GM18870 (cell line): ENCODE measurements around the gene MAP4K4.

Source experiments
- ATAC-seq: cut with Tn5 transposase; IDR thresholded peaks from one replicate; pipeline ENCODE4 v1.9.1; 2021; ENCODE audit warnings: moderate library complexity; ENCODE audit not compliant: unreplicated experiment

MAP4K4 gene

DNA sequence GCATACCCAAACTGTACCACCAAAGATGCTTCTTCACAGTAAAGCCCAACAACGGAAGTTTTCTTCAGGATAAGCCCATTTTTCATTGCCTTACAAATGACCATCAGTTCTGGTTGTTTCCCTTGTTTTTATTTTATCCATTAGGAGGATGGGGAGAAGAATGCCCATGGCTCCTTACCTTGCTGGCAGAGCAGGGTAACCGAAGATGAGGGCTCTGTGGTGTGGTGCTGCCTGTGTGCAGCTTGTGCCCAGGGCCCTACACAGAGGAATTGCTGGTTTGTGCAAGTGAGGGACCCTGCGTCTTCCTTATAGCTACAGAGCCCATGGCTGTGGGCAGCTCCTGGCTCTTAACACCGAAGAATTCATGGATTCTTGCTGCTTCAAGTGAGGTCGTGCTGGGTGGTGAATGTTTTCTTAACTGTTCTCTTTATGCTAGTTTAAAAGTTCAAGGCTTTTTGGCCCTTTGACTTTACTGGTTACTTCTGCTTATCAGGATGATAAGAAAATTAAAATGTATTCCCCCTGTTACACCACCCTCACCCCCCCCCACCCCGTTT lies 110.6 kb downstream of the MAP4K4 start:
- no peak for ATAC-seq

DNA sequence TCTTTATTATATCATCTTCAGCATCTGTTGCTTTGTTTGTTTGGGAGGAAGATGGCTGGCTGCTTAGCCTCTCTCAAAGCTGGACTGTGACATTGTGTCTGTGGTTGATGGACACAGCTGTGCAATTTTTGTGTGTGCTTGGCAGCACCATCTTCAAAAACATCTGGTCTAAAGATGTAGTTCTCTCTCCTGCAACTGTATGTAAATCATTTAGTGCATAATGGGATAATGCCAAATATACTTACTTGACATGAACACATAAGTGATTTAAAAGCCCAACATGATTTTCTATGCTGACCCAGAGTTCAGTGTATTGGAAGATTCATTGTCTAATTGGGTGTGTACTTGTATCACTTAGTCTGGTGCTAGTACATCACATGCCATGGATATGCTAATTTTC lies 112.2 kb downstream of the MAP4K4 start:
- ATAC-seq, result no peak

DNA sequence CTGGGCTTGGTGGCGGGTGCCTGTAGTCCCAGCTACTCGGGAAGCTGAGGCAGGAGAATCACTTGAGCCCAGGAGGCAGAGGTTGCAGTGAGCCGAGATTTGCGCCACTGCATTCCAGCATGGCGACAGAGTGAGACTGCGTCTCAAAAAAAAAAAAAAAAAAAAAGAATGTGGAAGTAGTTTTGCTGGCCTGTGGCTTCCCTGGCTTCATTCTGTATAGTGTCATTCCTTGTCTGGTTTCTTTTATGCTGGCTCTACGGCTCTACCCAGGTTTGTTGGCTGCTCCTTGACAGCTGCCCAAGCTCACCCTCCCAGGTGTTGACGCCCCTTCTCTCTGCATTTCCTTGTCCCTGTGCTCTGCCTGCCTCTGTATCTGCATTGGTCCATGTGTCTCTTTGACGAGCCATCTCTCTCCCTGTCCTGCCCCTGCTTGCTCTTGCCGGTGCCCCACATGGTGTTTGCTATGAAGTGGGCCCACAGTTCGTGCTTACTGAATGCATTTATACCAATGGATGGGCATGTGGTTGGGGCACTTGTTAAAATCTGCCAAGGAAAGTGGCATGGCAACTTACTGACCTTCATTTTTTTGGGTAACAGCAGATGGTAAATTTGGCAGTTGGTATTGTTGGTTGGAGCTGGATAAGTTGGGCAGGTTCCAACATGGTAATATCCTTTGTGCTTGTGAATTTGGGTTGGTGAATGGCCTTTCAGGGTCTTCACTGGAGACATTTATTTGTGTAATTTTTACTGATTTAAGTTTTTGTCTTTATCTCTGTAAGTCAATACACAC lies 113.9 kb downstream of the MAP4K4 start:
- ATAC-seq, result no peak

DNA sequence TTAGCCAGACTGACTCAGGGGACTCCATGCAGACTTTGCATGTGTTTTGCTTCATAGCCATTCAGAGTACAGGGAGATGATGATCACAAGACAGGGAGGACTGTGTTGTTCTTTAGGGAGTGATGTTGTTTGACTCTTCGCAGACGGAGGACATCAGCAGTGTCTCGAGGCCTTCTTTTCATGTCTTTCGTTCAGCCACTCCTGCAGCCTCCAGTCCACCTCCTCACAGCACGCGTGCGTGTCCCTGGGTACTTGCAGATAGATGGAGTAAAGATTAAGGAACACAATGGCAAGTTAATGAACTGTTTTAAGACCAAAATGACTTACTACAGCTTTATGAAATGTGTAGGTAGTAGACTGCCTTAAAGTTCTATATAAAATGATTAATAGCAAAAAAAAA lies 114.7 kb downstream of the MAP4K4 start:
- ATAC-seq, result no peak

DNA sequence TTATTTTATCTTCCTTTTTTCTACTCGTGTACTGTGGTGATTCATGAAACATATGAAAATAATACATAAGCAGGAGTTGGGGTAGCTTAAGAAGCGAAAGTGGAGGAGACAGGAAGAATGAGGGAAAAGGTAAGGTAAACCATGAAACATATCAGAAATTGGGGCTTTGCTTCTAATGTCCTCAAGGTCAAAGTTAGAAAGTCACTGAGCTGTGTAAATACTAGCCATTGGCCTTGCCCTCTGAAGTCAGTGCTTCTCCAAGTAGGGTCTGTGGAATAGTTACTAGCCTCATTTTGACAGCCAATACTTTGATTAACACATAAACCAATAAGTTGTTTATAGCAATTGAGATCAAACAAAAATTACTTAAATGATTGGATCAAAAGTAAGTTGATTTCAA lies 117.2 kb downstream of the MAP4K4 start:
- ATAC-seq, result no peak

DNA sequence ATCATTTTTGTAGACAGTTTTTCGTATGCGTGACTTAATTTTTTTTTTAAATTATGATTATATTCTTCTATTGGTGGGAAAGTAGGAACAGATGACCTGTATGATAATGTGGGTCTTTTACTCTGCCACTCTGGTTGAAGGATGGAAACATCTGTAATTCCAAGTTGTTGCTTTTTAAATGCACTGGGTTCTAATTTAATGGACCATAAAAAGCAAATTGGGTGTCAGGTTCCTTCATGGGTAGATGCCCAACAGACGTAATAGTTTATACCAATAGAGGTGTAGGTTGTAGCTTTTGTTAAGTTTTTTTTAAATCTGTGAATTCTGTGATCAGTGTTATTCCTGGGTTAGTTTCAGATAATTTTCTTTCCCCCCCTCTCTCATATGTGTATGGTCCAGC lies 117.6 kb downstream of the MAP4K4 start:
- no peak for ATAC-seq

DNA sequence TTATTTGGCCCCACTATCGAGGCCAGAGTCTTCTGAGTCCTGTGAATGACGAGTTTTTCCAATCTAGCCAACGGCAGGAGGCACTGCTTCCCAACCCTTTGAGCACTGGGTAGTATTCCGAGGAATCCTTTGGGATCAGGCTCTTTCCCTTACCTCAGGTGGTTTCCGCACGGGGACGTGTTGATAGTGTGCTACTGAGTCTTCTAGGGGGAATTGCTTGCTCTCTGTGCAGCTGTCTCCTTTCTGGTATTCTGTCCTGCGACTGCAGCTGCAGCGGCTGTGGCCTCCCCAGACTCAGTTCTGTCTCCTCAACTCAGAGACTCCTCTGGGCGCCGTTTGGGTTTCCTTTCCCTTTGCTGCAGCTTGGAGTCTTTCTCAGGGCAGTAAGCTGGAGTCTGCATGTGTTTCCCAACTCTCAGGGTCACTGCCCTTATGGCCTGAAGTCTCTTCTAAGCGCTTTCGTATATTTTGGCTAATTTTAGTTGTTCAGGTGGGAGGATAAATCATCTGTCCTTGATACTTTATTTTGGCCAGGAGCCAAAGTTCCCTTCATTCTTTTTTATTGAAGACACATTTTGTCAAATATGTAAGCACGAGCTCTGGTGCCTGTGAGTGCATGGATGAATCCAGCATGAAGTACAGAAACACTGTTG lies 118.4 kb downstream of the MAP4K4 start:
- no peak for ATAC-seq

DNA sequence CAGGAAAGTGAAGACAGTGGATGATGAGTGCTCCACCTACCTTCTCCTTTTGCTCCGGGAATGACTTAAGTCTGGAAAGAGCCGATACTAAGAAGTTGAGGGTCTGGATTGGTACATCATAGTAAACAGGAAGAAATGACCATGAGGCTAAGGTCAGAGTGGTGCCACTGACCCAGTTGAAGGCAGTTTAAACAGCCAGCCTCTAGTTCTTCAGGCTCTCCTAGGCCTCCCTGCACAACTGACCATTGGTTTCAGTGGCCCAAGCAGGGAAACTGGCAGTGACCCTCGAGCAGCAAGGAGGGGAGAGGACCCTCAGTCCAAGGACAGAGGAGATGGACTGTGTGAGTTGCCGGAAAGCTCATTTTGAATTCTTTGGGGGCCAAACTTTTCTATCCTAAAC lies 119.1 kb downstream of the MAP4K4 start:
- no peak for ATAC-seq

DNA sequence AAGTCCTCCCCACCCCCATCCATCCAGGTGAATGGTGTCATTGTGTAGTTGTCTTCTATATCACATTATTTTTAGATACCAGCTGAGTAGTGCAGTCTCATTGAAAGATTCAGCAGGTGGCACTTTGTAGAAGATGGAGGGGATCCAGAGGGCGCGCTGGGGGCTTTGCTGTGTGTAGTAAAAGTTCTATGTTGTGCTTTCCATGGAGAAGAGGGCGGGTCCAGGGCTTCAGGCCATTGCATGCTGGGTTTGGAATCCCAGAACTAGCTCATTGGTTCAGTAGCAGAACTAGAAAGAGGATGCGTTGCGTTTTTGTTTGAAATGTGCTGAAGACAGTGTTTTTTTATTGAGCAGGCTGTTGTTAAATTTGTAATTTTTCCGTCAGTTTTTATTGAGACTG lies 120.0 kb downstream of the MAP4K4 start:
- ATAC-seq, result no peak

DNA sequence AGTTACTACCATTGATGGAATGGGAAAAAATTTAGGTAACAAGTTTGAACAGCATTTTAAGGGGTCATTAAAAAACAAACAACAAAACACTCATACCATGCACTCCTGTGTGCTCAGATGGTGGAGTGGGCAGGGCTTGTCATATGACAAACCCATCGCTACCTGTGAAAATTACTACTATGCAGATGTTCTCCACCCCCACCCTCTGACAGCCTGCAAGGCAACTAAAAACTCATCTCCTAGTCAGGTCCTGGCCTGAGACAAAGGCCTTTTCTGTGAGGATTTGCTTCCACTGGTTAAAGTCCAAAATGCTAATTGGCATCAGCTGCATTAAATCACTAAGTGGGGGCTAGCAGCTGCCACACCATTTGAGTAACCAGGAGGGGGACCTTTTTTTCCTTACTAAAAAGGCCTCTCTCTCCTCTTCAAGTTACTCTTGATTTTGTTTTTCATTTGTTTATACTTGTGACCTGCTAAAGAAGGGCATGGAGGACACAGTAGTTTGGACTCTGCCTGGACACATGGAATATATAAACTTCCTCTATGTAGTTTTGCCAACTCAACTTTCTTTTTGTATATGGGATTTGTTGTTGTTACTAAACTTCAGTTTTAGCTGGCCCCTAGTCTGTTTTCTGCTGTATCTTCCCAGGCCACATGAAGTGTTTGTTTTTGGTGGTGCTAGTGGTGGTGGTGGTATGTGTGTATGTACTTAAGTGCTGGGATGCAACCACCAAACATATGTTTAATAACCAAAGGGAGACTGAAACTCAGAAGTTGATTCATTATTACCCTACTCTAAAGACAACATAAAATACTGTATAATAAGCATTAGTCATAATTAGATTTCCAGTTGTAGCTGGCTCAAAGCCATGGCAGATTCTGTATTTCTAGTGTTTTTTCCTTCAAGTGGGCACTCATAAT lies 121.3 kb downstream of the MAP4K4 start:
- ATAC-seq, result no peak

DNA sequence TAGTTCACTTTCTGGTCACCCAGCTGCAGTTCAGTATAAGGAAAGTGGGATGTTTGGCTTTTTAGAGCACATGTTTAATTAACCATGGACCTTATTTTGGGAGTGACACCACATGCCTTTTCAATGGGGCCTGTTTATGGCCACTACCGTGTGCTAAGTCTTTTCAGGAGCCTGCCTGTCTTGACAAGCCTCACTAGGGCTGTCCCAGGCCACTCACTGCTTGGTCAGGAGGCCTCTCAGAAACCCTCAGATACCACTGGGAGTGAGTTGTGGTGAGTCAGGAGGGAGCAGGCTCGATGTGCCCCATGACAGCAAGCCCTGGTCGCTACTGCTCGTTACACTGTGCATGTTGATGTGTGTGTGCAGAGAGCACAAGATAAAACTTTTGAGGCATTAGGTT lies 123.0 kb downstream of the MAP4K4 start:
- ATAC-seq, result no peak

DNA sequence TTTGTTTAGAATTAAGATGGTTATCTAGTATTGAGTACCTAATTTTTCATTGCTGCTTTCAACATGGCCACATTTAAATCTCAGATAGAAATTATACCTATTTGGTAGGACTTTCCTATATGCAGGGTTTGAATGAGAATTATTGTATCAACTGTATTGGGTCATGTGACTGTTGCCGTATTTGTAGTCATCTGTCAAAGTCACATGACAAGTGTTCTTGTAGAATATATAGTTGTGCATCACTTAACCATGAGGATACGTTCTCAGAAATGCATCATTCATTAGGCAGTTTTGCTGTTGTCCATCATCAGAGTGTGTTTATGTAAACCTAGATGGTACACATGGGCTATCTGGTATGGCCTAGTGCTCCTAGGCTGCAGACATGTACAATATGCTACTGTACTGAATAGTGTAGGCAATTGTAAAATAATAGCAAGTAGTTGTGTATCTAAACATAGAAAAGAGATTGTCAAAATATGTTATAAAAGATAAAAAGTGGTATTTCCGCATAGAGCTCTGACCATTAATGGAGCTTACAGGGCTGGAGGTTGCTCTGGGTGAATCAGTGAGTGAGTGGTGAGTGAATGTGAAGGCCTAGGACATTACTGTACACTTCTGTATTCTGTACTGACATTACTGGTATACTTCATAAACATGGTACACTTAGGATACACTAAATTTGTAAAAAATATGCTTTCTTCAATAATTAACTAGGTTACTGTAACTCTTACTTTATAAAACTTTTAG lies 123.7 kb downstream of the MAP4K4 start:
- no peak for ATAC-seq

DNA sequence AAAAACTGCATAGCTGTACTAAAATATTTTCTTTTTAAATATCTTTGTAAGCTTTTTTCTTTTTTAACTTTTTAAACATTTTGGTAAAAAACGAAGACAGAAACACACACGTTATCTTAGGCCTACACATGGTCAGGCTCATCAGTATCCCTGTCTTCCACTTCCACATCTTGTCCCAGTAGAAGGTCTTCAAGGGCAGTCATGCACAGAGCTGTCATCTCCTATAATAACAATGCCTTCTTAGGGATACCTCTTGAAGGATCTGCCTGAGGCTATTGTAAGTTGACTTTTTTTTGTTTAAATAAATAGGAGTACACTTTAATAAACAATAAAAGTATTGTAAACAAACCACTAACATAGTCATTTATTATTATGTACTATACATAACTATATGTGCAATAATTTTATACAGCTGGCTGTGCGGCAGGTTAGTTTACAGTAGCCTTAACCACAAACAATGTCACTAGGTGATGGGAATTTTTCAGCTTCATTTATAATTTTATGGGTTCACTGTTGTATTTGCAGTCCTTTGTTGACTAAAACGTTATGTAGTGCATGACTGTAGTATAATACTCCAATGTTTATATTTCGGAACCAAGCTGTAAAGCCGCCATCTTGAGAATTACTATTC lies 124.4 kb downstream of the MAP4K4 start:
- ATAC-seq, result no peak

DNA sequence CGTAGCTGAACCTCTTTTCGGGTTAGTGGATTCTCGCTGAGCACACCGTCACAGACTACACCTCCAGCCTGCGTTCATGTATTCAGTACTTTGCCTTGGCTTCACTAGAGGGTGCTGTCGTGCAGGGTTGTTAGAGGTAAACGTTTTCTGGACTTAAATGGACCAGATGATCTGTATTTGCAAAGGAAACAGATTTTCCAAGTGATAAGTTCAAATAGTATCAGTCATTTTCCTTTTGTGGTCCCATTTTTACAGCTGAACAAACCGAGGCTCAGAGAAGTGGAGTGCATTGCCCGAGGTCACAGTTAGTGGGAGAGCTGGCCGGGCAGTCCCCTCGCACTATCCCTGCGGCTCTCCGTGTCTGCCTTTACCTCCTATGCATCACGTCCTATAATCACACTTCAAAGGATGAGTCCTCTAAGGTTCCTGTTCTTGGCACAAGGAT lies 125.9 kb downstream of the MAP4K4 start:
- ATAC-seq, result peak; percentile 52

DNA sequence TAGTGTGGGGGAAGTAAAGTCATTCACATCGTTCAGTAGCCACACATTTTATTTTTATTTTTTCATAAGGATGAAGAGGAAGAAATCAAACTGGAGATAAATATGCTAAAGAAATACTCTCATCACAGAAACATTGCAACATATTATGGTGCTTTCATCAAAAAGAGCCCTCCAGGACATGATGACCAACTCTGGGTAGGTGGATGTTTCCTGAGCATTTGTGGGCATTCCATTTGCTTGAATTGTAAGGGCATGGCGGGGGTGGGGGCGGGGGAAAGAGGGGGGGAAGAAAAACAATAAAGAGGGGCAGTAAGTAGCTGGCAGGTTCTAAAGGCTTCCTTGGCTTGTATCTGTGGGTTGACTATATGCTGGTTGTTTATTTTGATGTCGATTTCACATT lies 126.4 kb downstream of the MAP4K4 start:
- no peak for ATAC-seq

DNA sequence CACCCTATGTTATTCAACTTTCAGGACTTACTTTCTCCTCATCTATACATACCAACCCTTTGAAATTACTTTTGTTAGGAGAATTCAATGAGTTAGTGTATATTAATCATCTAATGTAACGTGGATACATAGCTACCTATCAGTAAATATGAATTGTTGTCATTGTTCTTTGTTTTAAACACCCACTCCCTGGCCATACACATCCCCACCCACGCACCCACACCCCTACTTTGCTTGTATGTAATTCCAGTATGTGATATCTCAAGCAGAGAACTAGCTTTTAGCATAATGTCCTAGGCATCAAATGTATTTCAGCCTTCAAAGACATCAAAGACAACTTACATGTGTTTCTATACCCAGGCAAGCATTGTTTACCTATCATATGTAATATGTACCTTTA lies 129.2 kb downstream of the MAP4K4 start:
- ATAC-seq, result no peak

DNA sequence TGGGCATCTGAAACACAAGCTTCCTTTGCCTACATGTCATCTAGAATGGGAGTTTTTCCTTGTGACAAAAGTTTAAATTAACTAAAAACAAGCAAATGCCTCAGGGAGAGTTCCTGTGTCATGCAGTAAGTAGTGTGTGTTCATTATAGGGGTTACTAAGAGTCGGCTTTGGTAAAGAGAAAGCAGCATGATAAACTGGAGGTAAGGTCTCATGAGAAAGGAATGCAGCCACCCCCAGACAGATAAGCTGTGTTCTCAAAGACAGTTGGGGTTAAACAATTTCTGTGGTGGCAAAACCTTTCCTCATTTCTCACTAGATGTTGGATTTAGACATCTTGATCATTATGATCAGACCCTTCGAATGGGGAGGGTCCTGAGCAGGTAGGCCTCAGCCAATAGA lies 129.7 kb downstream of the MAP4K4 start:
- ATAC-seq, result no peak

DNA sequence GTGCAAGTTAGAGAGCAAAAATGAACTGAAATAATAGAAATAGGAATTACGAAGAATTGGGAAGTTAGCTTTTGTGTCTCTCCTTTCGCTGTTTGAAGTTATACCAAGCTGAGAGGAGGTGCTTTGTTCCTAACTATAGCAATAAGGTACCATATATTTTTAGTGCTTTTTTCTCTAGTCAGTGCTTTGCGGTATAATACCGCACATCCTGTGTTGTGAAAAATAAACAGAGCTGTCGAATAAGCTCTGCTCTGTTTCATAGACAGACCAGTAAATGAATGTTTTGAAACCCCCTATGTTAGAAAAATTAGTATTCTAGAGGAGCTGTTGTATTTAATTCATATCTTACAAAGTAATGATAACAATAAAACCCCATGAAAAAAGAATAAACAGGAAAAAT lies 130.8 kb downstream of the MAP4K4 start:
- no peak for ATAC-seq

DNA sequence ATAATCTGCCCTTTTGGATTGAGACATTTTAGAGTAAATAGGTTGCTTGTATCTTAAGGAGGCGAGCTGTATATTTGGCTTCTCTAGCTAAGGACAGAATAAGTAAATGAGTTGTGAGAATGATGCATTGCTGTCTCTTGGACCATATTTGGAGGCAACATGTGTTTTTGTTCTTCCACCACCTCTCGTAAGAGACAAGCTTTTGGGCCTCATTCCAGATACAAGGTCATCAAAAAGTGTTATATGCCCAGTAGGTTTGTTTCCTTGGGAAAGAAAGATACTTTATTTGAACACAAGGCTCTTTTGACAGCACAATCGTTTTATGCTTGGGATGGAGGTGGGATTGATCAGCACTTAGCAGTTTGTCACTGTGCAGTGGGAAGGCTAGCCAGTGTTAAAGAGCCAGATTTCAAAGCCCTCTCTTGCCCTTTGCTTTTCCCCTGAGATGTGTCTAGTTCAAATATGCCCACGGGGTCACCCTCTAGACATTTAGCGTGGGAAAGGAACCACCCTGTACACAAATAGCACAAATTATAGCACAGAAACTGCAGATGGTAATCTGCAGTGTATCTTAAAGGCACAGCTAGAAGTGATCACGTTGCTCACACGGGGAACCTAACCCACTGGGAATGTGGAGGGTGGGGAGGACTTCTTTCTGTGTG lies 131.3 kb downstream of the MAP4K4 start:
- ATAC-seq, result no peak

DNA sequence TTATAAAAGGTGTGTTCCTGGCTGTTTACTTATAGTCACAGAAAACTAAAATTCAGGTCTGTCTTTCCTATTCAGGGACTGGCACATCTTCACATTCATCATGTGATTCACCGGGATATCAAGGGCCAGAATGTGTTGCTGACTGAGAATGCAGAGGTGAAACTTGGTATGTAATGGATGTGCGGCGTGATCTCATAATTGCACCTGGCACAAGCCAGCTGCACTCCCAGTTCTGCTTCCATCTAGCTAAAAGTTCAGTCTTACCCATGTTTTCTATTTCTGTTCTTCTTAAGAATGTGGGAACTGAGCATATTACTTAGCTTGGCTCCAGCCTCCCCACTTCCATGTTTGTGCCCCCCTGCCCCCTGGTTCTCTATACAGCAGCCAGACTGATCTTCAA lies 131.9 kb downstream of the MAP4K4 start:
- no peak for ATAC-seq
